NCI-H69 (cell line): ENCODE measurements around the gene INCENP.

Experiments used
- DNase-seq: peaks from one replicate; lab custom pipeline; 2025; lab: John Stamatoyannopoulos, UW

Gene INCENP

DNA sequence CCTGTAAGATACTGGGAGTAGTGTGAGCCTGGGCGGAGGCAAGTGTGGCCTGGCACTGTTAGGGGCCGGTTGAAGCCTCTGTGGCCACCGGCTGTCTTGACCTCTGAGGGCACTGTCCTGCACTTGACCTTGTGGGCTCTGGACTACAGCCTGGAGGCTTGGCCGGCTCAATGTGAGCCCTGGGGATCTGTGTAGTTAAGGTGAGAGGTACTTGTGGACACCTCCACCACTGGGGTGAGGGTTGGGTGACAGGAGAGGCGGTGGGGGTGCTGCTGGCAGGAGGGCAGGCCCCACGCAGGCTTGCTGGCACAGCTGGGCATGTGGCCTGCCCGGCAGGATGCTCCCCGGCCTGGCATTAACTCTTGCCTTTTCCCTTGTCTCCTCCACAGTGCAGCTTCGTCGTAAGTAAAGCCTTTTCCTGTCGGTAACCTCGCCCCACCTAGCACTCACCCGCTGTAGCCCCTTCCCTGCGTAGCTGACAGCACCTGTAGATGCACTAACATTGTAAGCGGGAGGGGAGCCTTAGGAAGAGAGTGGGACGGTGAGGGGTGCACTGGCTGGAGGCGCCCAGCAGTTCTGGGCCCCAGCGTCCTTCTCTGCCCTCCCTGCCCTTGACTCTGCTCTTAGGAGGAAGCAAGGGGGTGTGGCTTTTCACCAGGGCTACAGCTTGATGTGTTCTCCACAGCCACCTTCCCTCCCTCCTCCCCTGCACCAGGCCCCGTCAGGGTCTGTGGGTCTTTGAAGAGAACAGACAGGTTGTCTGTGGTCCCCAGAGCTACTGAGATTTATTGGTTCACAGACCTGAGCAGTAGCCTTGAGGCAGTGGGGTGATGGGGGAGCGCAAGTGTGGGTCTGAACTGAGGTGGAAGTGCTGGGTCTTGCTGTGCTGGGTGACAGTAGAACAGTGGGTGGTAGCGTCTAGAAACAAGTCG is 17.6 kb downstream of the INCENP start:
- DNase-seq, result no peak

DNA sequence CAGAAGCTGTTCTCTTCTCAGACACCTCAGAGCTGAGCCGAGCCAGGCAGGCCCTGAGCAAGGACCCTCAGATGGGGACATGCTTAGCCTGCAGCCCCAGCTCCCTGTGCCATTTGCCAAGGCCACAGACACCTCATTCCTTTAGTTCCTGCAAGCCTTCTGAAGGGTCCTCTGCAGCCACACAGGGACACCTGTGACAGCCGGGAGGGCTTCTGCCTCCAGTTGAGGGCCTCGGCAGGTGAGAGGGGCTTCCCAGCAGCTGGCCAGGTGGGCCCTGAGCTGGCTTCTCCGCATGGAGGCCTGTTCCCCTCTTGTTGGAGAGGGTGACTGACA is 18.2 kb downstream of the INCENP start:
- no peak for DNase-seq

DNA sequence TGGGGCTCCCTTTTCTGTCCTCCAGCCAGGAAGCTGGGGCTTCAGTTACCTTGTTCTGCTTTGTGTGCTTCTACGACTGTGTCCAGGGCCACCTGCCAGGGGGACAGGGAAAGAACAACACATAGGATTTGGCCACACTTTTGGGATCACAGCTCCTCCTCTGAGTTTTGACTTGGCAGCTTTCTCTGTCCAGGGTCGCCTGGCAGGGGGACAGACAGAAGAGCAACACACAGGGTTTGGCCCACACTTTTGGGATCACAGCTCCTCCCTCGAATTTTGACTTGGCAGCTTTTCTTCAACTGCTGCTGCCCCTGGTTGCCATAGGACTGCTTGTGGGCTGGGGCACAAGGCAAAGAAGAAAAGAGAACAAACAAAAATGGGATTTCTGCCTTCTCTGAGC is 19.1 kb downstream of the INCENP start:
- DNase-seq, result no peak

DNA sequence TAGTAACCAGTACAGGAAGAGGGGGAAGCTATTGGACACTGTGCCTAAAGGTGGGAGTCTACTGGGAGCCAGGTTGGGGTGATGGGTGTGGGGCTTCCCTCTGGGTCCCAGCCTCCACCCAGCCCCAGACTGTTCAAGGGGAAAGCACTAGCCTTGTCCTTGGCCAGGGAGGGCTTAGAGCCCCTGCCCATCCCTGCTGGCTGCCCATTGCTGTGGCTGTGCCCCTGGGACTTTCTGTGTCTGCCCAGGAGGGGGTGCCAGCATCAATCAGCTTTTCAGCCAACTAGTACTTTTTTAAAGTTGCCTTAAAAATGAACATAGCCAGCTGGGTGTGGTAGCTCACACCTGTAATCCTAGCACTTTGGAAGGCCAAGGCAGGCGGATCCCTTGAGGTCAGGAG is 19.9 kb downstream of the INCENP start:
- DNase-seq, result no peak

DNA sequence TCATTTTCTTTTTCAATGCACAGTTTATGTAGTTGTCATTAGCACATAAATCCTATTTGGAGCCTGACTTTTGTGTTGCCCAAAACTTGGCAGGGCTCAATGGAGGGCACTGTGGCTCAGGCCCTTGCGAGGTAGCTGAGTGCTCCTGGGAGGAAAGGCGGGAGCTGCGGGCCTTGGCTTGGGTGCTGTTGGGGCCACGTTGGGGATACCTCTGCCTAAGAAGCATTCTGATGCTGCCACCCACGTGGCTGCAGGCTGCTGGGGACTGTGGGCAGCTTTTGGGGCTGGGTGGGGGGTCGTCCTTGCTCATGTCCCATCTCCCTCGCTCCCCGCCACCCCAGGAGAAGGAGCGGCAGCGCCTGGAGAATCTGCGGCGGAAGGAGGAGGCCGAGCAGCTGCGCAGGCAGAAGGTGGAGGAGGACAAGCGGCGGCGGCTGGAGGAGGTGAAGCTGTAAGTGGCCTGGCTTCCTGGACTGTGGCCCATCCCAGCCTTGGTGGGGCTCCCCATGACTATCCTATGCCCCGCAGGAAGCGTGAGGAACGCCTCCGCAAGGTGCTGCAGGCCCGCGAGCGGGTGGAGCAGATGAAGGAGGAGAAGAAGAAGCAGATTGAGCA is 20.9 kb downstream of the INCENP start:
- no peak for DNase-seq

DNA sequence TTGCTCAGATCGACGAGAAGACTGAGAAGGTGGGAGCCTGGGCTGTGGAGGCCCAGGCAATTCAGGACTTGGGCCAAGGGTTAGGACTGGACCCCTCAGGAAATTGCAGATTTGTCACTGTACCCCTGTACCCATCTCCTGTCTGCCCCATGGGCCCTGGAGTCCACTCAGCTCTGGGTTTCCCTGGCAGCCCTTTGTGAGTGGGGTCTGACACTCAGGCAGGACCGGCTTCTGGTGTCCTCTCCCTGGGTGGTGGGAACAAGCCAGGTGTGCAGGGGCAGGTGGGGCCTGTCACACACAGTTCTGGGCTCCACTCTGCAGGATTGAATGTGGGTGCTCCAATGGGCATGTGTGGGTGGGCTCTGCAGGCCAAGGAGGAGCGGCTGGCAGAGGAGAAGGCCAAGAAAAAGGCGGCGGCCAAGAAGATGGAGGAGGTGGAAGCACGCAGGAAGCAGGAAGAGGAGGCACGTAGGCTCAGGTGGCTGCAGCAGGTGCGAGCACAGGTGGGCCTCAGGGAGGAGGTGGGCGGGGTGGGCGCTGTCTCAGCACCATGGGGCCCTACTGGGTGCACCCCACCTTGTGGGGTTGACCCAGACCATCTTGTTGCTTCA is 21.6 kb downstream of the INCENP start:
- DNase-seq, result no peak

DNA sequence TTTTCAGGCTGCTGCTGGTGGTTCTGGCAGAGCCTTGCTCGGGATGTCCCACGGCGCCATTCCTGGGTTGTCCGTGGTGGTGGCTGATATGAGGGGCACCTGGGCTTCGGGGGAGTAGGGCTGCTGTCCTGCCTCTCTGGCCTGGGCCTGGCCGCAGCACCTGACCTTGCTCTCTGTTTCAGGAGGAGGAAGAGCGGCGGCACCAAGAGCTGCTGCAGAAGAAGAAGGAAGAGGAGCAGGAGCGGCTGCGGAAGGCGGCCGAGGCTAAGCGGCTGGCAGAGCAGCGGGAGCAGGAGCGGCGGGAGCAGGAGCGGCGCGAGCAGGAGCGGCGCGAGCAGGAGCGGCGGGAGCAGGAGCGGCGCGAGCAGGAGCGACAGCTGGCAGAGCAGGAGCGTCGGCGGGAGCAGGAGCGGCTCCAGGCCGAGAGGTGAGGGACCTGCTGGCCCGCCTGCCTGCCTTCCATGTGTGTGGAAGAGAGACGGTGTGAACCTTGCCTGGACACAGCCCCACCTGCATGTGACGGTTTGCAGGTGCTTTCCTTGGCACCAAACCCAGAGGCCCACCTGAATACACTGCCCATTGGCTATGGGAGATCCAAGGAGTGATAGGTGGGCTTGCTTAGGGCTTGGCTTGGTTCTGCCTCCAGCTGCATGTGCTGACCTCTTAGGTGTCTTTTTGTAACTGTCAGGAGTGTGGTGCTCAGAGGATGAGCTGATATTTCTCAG is 22.8 kb downstream of the INCENP start:
- no peak for DNase-seq

DNA sequence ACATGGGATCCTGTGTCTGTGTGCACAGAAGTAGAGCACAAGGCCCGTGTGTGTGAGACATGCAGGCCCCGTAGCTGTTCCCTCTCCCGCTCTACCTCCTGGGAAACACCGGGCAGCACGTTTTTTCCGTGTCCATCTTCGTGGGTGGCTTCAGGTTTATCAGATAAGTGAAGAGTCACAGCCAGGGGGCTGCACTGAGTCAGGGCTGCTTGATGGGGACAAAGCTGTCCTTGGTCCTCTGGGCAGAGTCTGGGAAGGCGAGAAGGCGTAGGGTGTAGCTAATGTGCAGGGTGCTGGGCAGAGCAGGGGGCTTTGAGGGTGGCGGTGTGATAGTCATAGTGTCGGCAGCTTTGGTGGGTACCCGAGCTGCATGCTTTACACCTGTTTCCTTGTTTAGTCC is 23.7 kb downstream of the INCENP start:
- DNase-seq, result no peak

DNA sequence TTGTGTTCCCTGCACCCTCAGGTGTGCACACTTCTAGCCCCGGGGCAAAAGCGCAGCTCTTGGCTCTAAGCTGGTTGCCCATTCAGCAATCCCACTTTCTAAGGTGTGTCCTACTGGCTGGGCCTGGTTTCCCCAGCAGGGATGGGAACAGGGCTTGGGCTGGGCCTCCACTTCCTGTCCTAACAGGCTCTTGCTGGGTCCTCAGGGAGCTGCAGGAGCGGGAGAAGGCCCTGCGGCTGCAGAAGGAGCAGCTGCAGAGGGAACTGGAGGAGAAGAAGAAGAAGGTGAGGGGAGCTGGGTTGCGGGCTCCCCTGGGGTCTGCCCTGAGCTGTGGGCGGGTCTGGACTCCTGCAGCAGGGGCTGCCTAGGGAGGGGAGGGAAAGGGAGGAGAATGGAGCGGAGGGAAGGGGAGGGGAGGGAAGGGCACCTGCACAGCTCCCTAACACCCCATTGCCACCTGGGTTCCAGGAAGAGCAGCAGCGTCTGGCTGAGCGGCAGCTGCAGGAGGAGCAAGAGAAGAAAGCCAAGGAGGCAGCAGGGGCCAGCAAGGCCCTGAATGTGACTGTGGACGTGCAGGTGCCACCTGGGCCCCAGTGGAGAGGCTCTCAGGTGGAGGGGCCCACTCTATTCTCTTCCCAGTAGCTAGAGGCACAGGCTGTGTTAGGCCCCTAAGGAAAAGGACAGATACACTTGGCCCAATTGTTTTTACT is 24.6 kb downstream of the INCENP start:
- DNase-seq, result peak; percentile 20

DNA sequence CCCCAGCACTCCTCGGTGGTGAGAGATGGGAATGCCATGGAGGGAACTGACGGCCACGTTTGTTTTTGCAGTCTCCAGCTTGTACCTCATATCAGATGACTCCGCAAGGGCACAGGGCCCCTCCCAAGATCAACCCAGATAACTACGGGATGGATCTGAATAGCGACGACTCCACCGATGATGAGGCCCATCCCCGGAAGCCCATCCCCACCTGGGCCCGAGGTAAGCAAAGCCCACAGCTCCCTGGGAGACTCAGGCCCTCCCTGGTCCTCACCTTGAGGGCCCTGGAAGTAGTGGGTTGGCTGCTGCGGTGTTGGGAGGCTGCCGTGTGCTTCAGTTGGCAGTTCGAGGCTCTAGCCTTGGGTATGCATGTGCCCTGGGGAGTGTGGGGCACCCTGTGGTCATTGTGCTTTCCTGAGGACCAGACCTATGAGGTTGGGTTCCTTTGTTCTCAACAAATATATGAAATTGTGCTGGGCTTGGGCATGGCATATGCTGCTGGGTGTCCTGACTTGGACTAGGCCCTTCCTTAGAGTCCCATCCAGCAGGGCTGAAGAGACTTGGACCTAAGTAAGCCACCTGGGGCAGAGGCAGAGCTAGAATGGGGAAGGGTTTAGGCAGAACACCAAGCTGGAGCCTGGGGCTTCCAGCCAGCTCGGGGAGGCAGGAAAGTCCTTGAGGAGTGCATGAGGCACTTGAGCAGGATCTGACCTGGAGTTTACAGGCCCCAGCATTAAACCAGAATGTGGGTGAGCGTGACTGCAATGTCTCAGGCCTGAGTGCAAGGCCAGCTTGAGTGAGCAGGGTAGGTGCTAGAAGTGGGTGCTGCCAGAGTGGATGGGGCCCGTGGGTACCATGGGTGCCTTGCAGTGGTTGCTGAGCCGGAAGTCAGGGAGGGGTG is 26.4 kb downstream of the INCENP start:
- no peak for DNase-seq

DNA sequence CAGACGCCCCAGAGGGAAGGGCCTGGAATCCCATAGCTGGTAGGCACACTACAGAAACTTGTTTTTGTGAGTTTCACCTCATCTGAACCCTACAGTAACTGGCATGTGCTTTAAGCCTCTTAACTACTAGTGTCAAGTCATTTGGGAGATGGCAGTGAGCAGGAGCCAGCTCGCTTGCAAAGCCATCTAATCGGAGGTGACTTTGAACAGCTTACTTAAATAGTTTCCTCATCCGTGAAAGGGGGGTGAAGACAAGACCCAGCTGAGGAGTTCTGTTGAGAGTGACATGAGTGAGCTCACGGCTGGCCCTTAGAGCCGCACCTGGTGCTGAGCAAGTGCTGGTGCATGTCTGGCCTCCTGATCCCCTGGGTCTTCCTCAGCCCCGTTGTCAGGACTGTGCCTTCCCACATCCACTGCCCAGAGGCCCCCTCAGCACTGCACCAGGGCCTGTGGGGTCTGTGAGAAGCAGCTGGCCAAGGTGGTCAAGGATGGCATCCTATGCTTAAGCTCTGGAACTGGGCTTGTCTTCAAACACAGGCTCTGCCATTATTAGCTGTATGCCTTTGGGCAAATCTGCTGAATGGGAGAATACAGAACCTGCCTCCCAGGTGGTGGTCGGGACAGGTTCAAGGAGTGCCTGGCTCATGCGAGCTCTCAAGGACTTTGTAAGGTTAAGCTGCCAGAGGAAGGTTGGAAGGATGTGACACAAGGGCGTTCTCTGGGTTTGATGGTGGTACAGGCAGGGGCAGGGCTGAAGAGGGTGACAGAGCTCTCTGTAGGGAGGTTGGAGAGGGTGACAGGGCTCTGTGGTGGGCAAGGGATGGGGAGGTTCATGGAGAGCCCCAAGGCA is 27.3 kb downstream of the INCENP start:
- no peak for DNase-seq

DNA sequence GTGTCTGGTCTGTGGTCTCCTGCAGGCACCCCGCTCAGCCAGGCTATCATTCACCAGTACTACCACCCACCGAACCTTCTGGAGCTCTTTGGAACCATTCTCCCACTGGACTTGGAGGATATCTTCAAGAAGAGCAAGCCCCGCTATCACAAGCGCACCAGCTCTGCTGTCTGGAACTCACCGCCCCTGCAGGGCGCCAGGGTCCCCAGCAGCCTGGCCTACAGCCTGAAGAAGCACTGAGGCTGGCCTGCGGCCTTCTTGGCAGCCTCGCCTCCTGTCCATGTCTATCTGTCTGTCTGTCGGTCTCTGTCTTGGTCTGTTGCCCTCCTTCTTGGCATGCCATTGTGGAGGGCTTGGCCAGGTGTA is 27.9 kb downstream of the INCENP start:
- no peak for DNase-seq

DNA sequence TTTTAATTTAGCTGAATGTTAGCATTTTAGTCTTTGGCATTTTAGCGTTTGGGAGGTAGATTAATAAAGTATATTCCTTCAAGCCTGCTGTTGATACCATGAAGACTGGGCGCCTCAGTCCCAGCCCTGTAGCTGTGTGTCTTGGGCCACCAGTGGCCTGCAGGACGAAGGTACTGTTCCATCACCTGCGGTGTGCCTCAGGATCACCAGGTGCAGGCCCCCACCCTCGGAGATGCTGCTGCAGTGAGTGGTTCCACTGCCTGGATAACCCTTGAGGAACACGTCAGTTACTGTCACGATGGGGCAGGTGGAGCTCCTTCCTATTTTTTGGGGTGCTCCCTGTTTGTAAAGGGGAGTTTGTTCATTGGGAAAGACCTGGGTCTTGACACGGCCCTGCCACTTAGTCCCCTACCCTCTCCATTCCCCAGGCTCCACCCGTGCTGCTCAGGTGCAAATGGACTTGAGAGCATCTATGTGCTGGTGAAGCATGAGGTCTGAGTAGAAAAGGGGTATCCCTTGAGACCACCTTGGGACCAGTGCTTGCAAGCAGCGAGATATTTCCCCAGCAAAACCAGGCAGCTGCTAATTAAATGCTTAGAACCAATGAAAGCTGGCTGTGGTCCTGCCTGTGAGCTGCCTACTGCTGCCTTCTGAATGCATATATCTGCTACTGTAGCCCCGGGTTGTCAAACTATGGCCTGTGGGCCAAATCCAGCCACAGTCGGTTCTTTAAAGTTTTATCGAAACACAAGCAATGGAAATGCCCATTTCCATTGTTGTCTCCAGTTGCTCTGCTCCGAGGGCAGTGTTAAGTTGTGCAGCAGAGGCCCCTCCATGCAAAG is 28.7 kb downstream of the INCENP start:
- DNase-seq, result no peak

DNA sequence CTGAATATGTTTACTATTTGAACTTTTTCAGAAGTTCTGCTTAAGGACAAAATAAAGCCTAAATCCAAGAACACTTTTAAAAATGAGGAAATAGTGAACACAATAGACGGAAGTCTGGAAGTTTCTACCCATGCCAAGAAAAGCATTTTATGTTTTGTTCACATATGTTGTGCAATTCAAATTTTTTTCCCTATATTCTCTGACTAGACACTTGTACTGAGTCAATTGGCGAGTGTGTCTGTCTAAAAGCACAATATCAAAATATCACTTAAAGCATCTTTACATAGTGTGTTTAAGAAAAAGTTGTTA is 29.2 kb downstream of the INCENP start:
- DNase-seq, result no peak

DNA sequence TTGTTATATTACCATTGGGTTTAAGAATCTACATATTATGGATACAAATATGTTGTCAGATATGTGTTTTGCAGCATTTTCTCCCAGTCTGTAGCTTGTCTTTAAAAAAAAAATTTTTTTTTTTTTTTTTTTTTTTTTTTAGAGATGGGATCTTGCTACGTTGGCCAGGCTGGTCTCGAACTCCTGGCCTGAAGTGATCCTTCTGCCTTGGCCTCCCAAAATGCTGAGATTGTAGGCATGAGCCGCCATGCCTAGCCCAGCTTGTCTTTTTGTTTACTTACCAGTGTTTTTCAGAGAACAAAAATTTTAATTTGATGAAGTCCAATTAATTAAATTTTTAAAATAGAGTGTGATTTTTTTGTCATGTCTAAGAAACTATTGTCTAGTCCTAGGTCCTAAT is 29.8 kb downstream of the INCENP start:
- DNase-seq, result no peak

DNA sequence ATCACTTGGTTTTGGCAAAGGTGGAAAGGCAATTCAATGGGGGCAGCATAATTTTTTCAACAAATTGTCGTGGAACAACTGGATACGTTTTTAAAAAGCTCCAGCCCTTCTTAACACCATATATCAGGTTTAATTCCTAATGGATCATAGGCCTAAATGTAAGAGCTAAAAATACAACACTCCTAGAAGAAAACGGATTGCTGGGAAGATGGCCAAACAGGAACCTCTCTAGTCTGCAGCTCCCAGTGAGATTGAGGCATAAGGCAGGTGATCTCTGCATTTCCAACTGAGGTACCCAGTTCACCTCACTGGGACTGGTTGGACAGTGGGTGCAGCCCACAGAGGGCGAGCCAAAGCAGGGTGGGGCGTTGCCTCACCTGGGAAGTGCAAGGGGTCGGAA is 33.8 kb downstream of the INCENP start:
- DNase-seq, result no peak

DNA sequence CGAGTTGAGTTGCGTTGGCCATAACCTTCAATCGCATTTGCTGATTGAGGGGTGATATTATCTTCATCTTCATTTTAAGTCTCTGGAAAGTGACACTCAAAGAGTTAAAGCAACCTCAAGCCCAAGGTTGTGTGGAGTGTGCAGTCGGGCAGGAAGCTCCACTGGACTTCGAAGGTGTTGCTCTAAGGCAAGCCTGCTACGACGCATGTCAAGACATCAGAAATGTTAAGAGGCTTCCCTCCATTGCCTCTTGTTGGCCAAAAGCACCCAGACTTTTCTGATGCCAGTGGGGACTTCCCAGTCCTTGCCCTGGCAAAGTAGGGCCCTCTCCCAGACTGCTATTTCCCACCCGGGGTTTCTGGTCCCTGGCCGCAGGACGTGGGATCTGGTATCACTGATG is 42.6 kb downstream of the INCENP start:
- no peak for DNase-seq

DNA sequence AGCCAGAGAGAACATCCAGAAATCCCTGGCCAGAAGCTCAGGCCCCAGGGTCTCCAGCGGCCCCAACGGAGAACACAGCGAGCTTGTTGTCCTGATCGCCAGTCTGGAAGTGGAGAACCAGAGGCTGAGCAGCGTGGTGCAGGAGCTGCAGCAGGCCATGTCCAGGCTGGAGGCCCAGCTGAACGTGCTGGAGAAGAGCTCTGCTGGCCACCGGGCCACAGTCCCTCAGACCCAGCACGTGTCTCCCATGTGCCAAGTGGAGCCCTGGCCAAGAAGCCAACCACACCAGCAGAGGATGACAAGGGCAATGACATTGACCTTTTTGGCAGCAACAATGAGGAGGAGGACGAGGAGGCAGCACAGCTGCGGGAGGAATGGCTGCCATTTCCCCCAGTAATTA is 45.6 kb downstream of the INCENP start:
- no peak for DNase-seq

DNA sequence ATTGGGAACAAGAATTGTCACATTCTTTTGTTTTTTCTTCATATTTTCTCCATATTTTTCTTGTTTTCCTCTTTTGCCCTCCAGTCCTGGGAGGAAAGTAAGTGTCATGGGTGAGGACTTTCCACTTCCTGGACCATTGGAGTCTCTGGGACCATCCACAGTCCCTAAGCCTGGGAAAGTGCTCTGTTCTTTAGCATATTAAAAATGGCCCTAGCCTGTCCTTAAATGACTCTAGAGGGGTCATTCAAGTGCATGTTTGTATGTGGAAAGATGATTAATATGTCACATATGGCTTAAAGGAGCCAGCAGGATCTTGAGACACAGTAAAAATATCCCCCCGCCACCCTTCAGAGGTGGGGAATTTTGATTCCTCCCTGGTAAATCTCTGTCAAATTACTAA is 46.1 kb downstream of the INCENP start:
- peak; percentile 10 for DNase-seq
